Adrenal gland (tissue), 19 donors: ENCODE data around the gene PRSS16. TPM values are rescaled to one million over a fixed set of nuclear protein-coding genes. Genes with fewer than 3 reads are reported as not detected.

ENCODE experiments used
- DNase-seq, 7 donors: peaks; one replicate each; pipeline ENCODE4 v3.0.0-alpha.2; 2019 to 2020
- H3K27ac ChIP-seq, 5 donors: fragments of 200-600 bp; sonication (generic) in 4 of 5; 1 replicate in 3 of 5; 2 replicates in 2 of 5; pipeline versions ENCODE4 v1.5.1 to v1.8.0; 2016 to 2020; ENCODE audit warnings: mild to moderate bottlenecking in 1 of 5
- H3K27me3 ChIP-seq: fragments of 200-600 bp; 2 replicates; pipeline ENCODE4 v1.8.0; 2021
- H3K36me3 ChIP-seq, 2 donors: fragments of 200-600 bp; replicated peaks in 1 of 2; 1 replicate in 1 of 2; 2 replicates in 1 of 2; pipeline versions ENCODE4 v1.5.1 to v1.8.0; 2018 to 2022
- H3K4me1 ChIP-seq, 2 donors: fragments of 200-600 bp; replicated peaks in 1 of 2; 1 replicate in 1 of 2; 2 replicates in 1 of 2; pipeline versions ENCODE4 v1.5.1 to v1.8.0; 2018 to 2021
- H3K4me3 ChIP-seq, 4 donors: fragments of 200-600 bp; sonication (generic) in 3 of 4; one replicate each; pipeline ENCODE4 v1.5.1; 2016 to 2018
- H3K9me3 ChIP-seq, 3 donors: fragments of 200-600 bp; sonication (generic) in 1 of 3; replicated peaks in 1 of 3; 1 replicate in 2 of 3; 2 replicates in 1 of 3; pipeline versions ENCODE4 v1.5.1 to v1.8.0; 2016 to 2021
- POLR2A ChIP-seq, 2 donors: fragments of 450-650 bp; IDR thresholded peaks; one replicate each; pipeline ENCODE4 v1.6.1; 2017; ENCODE audit warnings: antibody characterized with exemption in 2 of 2, mild to moderate bottlenecking in 2 of 2, moderate library complexity in 1 of 2
- WGBS, 4 donors: extraction: QIAGEN DNeasy Blood & Tissue Kit in 2 of 4; methylation state at CpG; one replicate each; pipeline versions ENCODE4 v1.1.5 to v1.1.7; 2013 to 2017; 5-methylcytosine and 5-hydroxymethylcytosine counted together
- intact Hi-C, 2 donors: fragments of 100-400 bp; cut with DNase I; formaldehyde crosslinking; loops; one replicate each; pipeline versions ENCODE4 v1.14.1 to v1.15.0; 2022 to 2023
- long read RNA-seq, 10 donors: library from polyadenylated mRNA in 3 of 10; unstranded in 2 of 10; stranded (forward) in 1 of 10; transcript quantifications; one replicate each; pipeline ENCODE4 v2.0.0 and lab custom pipeline, GENCODE V29; 2021 to 2026
- polyA plus RNA-seq, 3 donors: library from polyadenylated mRNA; stranded (reverse); fragments of 200-250 nt in 2 of 3; fragments of 350-450 nt in 1 of 3; fragmentation: Illumina TruSeq in 1 of 3; extraction: RNeasy Lipid Tissue Mini Kit (QIAGEN cat#74804) in 1 of 3; gene quantifications; one replicate each; pipeline ENCODE4 v1.2.3, GENCODE V29; 2013 to 2014
- total RNA-seq, 9 donors: library from RNA; depleted of rRNA in 4 of 9; stranded (reverse); fragments of >200 nt in 4 of 9; fragments of 120-200 nt in 1 of 9; fragmentation: NEBNext Ultra II Directional in 1 of 9; extraction: Animal tissue kit (Norgen Biotek cat#: 25700) in 1 of 9; gene quantifications; one replicate each; pipeline versions ENCODE4 v1.1.0 to v1.2.4, GENCODE V29; 2013 to 2023
- TF ChIP-seq, protein P1 (sequence below), 6 experiments: fragments of 450-650 bp in 4 of 6; fragments of 200-600 bp in 2 of 6; sonication (generic) in 1 of 6; IDR thresholded peaks; 1 replicate in 5 of 6; 2 replicates in 1 of 6; pipeline versions ENCODE4 v1.5.1 to v1.8.0; 2016 to 2021; ENCODE audit warnings: antibody characterized with exemption in 6 of 6, mild to moderate bottlenecking in 2 of 6, moderate library complexity in 1 of 6
- donor health status: healthy with polysubstance abuse.
- donor health status: Bipolar disorder and iron deficiency.
- donor health status: DM: yes; HTN: yes; CAD: no.
- donor health status: DM: no; HTN: no; CAD: no.
- donor health status: DM: no; HTN: no; CAD: no.
- donor health status: DM: yes; HTN: yes; CAD: no.

The PRSS16 gene
- total RNA-seq (1 to 10 TPM in 4 of 9 donors, under 1 TPM in 3, not detected in 2; 0.44 to 3.5 (median 2.1) TPM), polyA plus RNA-seq (1 to 10 TPM in 2 of 3 donors, under 1 TPM in 1; 0.80 to 1.3 (median 1.1) TPM)
- long read RNA-seq, donor 1, result 0 reads
- long read RNA-seq, donor 2, partial matches to known transcripts, result 0 of 1 reads
- long read RNA-seq, donor 2, other reads (novel, unspliced or antisense), result 0 of 1 reads
- long read RNA-seq, donor 3, result 0 reads
- long read RNA-seq, donor 4, result 0 reads
- long read RNA-seq, donor 5, partial matches to known transcripts, result 0 of 2 reads
- long read RNA-seq, donor 5, other reads (novel, unspliced or antisense), result 1 of 2 reads
- long read RNA-seq, donor 6, partial matches to known transcripts, result 0 of 1 reads
- long read RNA-seq, donor 6, other reads (novel, unspliced or antisense), result 0 of 1 reads
- long read RNA-seq, donor 7, result 0 reads
- long read RNA-seq, donor 8, result 0 reads
- long read RNA-seq, donor 9, result 0 reads
- long read RNA-seq, donor 10, result 0 reads

GRCh38 chr6:27247133-27247836 is at the start of gene PRSS16:
PRSS16 (plus strand) TSS chr6:27247701; CDS start chr6:27247738, 37 bp downstream.
- TF ChIP-seq POLR2A (IDR thresholded peaks at IDR 0.05), result no peak
- TF ChIP-seq, protein P1, sequence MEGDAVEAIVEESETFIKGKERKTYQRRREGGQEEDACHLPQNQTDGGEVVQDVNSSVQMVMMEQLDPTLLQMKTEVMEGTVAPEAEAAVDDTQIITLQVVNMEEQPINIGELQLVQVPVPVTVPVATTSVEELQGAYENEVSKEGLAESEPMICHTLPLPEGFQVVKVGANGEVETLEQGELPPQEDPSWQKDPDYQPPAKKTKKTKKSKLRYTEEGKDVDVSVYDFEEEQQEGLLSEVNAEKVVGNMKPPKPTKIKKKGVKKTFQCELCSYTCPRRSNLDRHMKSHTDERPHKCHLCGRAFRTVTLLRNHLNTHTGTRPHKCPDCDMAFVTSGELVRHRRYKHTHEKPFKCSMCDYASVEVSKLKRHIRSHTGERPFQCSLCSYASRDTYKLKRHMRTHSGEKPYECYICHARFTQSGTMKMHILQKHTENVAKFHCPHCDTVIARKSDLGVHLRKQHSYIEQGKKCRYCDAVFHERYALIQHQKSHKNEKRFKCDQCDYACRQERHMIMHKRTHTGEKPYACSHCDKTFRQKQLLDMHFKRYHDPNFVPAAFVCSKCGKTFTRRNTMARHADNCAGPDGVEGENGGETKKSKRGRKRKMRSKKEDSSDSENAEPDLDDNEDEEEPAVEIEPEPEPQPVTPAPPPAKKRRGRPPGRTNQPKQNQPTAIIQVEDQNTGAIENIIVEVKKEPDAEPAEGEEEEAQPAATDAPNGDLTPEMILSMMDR (IDR thresholded peaks at IDR 0.05), result no peak
- intact Hi-C loops, result no loop called here
- Histone ChIP-seq H3K9me3 (no peaks in the 10 kb centered on the region), H3K36me3 (no peaks in the 10 kb centered on the region), H3K4me3 (no peak within 1 kb of the TSS), H3K27ac (no peak within 1 kb of the TSS), H3K4me1 (peaks cover 0 to 13% of the 10 kb centered on the region in 2 donors), H3K27me3 (peaks cover 19% of the 10 kb centered on the region)
- no peak for DNase-seq
- WGBS, 4 donors, result 47 to 58% (median 53%) methylated on average over 12 of the region's 12 CpGs

DNA sequence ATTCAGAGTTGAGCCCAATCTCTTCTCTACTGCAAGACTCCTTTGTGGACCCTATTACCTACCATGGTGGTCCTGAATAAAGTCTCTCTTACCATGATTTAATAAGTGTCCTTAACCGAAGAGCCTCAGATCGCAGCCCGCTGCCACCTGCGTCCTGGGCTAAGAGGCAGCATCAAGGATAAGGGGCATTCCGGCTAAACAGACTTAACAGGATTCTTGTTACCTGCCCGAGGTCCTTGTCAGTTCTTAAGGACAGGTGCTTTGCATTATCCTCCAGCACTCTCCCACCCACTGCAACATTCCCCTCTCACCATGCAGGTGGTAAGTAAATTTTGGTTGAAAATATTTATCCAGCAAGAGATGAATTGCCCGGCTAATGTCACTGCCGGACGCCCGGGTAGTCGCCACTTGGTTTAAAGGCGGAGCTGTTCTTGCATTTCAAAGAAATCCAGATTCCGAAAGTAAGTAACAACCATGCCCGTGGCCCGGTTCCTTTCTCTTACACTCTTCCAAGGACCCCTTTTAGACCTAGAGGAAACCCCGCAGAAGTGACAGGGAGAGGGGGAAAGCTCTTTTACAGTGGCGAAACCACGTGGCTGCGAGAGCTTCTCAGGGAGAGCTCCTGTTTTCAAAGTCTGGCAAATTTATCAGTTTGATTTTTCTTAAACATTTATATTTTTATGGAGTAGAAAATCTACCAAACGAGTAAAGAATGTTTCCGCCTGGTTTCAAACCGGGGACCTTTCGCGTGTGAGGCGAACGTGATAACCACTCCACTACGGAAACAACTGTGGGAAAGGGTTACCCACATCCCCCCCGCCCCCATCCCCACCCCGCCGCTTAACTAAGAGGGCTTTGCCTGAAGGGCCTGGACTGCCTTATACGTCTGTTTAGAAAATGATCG is 41.9 kb upstream of the PRSS16 start:
- intact Hi-C loops, result no loop called here
- no peaks in the 10 kb centered on the region for H3K36me3 ChIP-seq
- peaks cover 34% of the 10 kb centered on the region for H3K27me3 ChIP-seq
- DNase-seq, result no peak
- no peak overlapping the region for H3K27ac ChIP-seq
- H3K4me3 ChIP-seq, result no peak overlapping the region
- no peaks in the 10 kb centered on the region for H3K9me3 ChIP-seq
- 10 to 15% (median 13%) methylated on average over 32 of the region's 32 CpGs for WGBS, 4 donors
- TF ChIP-seq, protein P1 (IDR thresholded peaks at IDR 0.05), result no peak
- no peak for TF ChIP-seq POLR2A (IDR thresholded peaks at IDR 0.05)
- H3K4me1 ChIP-seq, result no peaks in the 10 kb centered on the region

DNA sequence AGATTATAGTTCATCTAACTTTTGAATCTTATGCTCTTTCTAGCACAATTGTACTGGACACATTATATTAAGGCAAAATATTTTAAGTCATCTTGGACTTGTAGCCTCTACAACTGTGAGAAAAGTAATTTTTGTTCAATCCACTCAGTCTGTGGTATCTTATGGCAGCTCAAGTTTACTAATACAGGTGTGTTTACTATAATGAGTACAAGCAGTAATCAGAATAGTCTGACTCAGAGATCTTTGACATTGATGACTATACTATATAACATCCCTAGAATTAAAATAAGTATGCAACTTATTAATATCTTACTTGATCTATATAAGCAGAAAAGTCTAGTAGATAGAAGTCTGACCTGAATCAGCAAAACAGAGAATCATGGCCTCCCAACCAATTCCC is 40.7 kb upstream of the PRSS16 start:
- TF ChIP-seq POLR2A (IDR thresholded peaks at IDR 0.05), result no peak
- TF ChIP-seq, protein P1 (IDR thresholded peaks at IDR 0.05), result no peak
- peaks cover 35% of the 10 kb centered on the region for H3K27me3 ChIP-seq
- H3K9me3 ChIP-seq, result no peaks in the 10 kb centered on the region
- H3K4me3 ChIP-seq, result no peak overlapping the region
- no peak overlapping the region for H3K27ac ChIP-seq
- no peaks in the 10 kb centered on the region for H3K36me3 ChIP-seq
- no peaks in the 10 kb centered on the region for H3K4me1 ChIP-seq
- DNase-seq, result no peak
- intact Hi-C loops, result no loop called here

- peaks cover 46% of the 10 kb centered on the region for H3K27me3 ChIP-seq
- intact Hi-C loops, result no loop called here
These were observed 39.5 kb upstream of the PRSS16 start for GRCh38 chr6:27208042-27208441.

More at GRCh38 chr6:27208042-27208441, 39.5 kb upstream of the PRSS16 start:
- Histone ChIP-seq H3K4me1 (no peaks in the 10 kb centered on the region), H3K36me3 (no peaks in the 10 kb centered on the region), H3K4me3 (no peak overlapping the region), H3K9me3 (no peaks in the 10 kb centered on the region), H3K27ac (no peak overlapping the region)
- TF ChIP-seq POLR2A (IDR thresholded peaks at IDR 0.05), result no peak
- TF ChIP-seq, protein P1 (IDR thresholded peaks at IDR 0.05), result no peak
- no peak for DNase-seq
- 68 to 90% (median 80%) methylated on average over 2 of the region's 2 CpGs for WGBS, 4 donors
